BJ (cell line): ENCODE data around the gene NRCAM. TPM values are rescaled to one million over a fixed set of nuclear protein-coding genes. Genes with fewer than 3 reads are reported as not detected.

Experiments
- CTCF ChIA-PET: fragments of 350-600 bp; formaldehyde crosslinking; extraction: SDS; loops from one replicate; lab custom pipeline; 2021; ENCODE audit warnings: antibody characterized with exemption, inconsistent platforms; lab: Yijun Ruan, JAX
- POLR2A ChIA-PET: fragments of 300-600 bp; sonication (Branson Sonifier 250); formaldehyde crosslinking; extraction: SDS; loops from one replicate; lab custom pipeline; 2021; ENCODE audit warnings: antibody characterized with exemption; lab: Charles Lee
- DNase-seq: peaks from one replicate; pipeline ENCODE4 v3.0.0-alpha.2; 2011; ENCODE audit warnings: low read depth
- H3K27me3 ChIP-seq: 2 replicates; pipeline ENCODE4 v1.6.0; 2011; ENCODE audit warnings: low read length; ENCODE audit not compliant: control insufficient read depth, insufficient read depth
- H3K36me3 ChIP-seq: 2 replicates; pipeline ENCODE4 v1.5.1; 2011; ENCODE audit warnings: low read length; ENCODE audit not compliant: control insufficient read depth, insufficient read depth
- H3K4me3 ChIP-seq: 2 replicates; pipeline ENCODE4 v1.5.1; 2011; ENCODE audit warnings: low read depth, mild to moderate bottlenecking, control low read depth, low read length
- polyA plus RNA-seq: library from polyadenylated mRNA; depleted of rRNA; stranded (reverse); fragments of >200 nt; gene quantifications from 2 replicates; pipeline ENCODE4 v1.2.3, GENCODE V29; 2011
- TF ChIP-seq, protein P1 (sequence below): IDR thresholded peaks from 2 replicates; pipeline ENCODE4 v1.5.1; 2011; ENCODE audit warnings: low read depth, mild to moderate bottlenecking, control low read depth, inconsistent platforms, low read length, moderate library complexity; ENCODE audit not compliant: insufficient read depth

The NRCAM gene
- polyA plus RNA-seq, 1 experiment: 1.1 TPM

DNA sequence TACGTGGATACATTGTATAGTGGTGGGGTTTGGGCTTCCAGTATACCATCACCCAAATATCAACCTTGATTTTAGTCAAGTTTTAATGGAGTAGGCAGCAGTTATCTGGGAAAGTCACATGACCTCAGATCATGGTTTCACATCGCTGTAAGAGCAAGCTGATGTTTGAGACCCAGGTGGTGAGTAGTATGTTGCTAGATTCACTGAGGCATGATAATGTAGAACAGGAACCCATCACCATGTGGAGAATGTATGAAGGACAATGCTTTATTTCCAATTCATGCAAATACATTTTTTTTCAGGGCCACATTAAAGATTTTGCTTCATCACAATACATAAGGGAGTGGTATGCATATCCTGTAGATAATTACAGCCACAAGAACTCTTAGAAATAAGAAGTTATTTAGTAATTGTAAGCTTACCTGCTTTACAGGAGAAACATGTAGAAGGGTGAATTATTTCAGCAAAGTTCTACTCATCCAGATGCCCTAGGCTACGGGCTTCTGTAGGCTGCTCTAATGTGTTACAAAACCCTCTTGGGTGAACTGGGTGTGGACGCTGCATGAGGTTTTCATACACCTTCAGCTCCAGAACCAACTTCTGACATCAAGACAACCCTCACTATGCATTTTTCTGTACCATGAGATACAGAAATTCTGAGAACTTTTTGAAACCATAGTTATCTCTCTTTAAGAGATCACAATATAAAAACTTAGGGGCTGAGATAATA is 298.5 kb downstream of the NRCAM start:
- DNase-seq: no peak
- ChIA-PET POLR2A (no interaction called here), CTCF (interaction anchor here (1.0 to 1.2 kb wide), 2 partner anchors 12 to 196 kb away, joined by 3 to 4 read pairs; no protein-coding TSS in a partner anchor)
- Histone ChIP-seq H3K4me3 (no peak overlapping the region), H3K36me3 (no peaks in the 10 kb centered on the region), H3K27me3 (no peaks in the 10 kb centered on the region)
- TF ChIP-seq, protein P1, sequence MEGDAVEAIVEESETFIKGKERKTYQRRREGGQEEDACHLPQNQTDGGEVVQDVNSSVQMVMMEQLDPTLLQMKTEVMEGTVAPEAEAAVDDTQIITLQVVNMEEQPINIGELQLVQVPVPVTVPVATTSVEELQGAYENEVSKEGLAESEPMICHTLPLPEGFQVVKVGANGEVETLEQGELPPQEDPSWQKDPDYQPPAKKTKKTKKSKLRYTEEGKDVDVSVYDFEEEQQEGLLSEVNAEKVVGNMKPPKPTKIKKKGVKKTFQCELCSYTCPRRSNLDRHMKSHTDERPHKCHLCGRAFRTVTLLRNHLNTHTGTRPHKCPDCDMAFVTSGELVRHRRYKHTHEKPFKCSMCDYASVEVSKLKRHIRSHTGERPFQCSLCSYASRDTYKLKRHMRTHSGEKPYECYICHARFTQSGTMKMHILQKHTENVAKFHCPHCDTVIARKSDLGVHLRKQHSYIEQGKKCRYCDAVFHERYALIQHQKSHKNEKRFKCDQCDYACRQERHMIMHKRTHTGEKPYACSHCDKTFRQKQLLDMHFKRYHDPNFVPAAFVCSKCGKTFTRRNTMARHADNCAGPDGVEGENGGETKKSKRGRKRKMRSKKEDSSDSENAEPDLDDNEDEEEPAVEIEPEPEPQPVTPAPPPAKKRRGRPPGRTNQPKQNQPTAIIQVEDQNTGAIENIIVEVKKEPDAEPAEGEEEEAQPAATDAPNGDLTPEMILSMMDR: no peak

- TF ChIP-seq, protein P1: no peak
- POLR2A ChIA-PET: no interaction called here
- Histone ChIP-seq H3K4me3 (no peak overlapping the region), H3K27me3 (no peaks in the 10 kb centered on the region), H3K36me3 (no peaks in the 10 kb centered on the region)
- no peak for DNase-seq
- CTCF ChIA-PET: interaction anchor here (0.9 to 1.2 kb wide), 3 partner anchors 11 to 184 kb away, joined by 3 to 4 read pairs (median 3); no protein-coding TSS in a partner anchor
These were observed 299.2 kb downstream of the NRCAM start for GRCh38 chr7:108156897-108157605.

DNA sequence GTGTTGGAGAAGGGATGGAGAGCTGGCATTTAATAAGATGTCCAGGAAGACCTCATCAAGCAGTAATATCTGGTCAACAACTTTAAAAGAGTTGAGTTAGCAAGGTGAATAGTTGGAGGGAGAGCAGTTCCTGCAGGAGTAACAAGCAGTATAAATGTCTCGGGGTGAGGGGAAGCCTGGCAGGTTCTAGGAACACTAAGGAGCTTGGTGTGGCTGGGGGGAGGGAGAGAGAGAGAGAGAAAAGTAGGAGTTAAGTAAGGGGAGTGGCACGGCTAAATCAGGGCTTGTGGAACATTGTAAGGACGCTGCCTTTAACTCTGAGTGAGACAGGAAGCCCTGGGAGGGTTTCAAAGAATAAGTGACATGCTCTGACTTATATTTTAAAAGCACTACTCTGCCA is 304.0 kb downstream of the NRCAM start:
- DNase-seq: no peak
- Histone ChIP-seq H3K36me3 (no peaks in the 10 kb centered on the region), H3K27me3 (peaks cover 3% of the 10 kb centered on the region), H3K4me3 (no peak overlapping the region)
- POLR2A ChIA-PET: no interaction called here
- CTCF ChIA-PET: no interaction called here
- TF ChIP-seq, protein P1: no peak

- Histone ChIP-seq H3K27me3 (peaks cover 3% of the 10 kb centered on the region), H3K36me3 (no peaks in the 10 kb centered on the region), H3K4me3 (no peak overlapping the region)
- TF ChIP-seq, protein P1: no peak
- CTCF ChIA-PET: interaction anchor here (0.7 kb wide), 1 partner anchor 8 kb away, joined by 3 read pairs; no protein-coding TSS in a partner anchor
- no peak for DNase-seq
- POLR2A ChIA-PET: no interaction called here
These were observed 306.3 kb downstream of the NRCAM start for GRCh38 chr7:108149908-108150307.

DNA sequence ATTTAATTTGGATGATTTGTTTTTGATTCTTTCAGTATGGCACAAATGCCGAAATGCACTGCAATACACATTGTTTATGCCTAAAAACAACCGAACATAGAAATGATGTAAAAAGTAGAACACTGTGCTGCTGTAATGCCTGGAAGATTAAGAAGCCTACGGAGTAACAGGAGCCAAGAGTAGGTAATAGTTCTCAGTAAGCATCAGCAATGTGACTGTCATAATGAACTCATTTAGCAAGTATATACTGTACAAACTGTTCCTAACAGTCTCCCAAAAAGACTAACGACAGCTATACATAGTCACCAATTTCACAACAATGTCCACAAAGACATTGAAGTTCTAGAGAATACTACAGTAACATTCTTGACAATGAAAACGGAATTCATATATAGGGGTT is 307.1 kb downstream of the NRCAM start:
- TF ChIP-seq, protein P1: no peak
- DNase-seq: no peak
- Histone ChIP-seq H3K36me3 (no peaks in the 10 kb centered on the region), H3K27me3 (peaks cover 3% of the 10 kb centered on the region), H3K4me3 (no peak overlapping the region)
- ChIA-PET POLR2A (no interaction called here), CTCF (interaction anchor here (1.6 kb wide), 1 partner anchor 270 kb away, joined by 6 read pairs; no protein-coding TSS in a partner anchor)
